Fibroblast of lung (primary cell): ENCODE measurements around the gene BAIAP2. TPM values are rescaled to one million over a fixed set of nuclear protein-coding genes. Genes with fewer than 3 reads are reported as not detected.

Source experiments
- DNase-seq, 2 donors: peaks; one replicate each; pipeline versions ENCODE4 v3.0.0 to v3.0.0-alpha.2; 2010; ENCODE audit warnings: low read depth in 2 of 2
- H2AFZ ChIP-seq: 2 replicates; pipeline ENCODE4 v1.5.1; 2012; ENCODE audit warnings: low read length, control low read depth, inconsistent platforms
- H3K27ac ChIP-seq: 2 replicates; pipeline ENCODE4 v1.5.1; 2011; ENCODE audit warnings: low read length, control low read depth; ENCODE audit not compliant: insufficient read depth
- H3K27me3 ChIP-seq: 2 replicates; pipeline ENCODE4 v1.5.1; 2011; ENCODE audit warnings: mild to moderate bottlenecking, low read length; ENCODE audit not compliant: control insufficient read depth, insufficient read depth
- H3K36me3 ChIP-seq: 2 replicates; pipeline ENCODE4 v1.5.1; 2011; ENCODE audit warnings: low read length; ENCODE audit not compliant: control insufficient read depth, insufficient read depth
- H3K4me1 ChIP-seq: 2 replicates; pipeline ENCODE4 v1.5.1; 2011; ENCODE audit warnings: low read length; ENCODE audit not compliant: control insufficient read depth, insufficient read depth; ENCODE audit errors: extremely low read depth
- H3K4me2 ChIP-seq: 2 replicates; pipeline ENCODE4 v1.5.1; 2011; ENCODE audit warnings: low read length, control low read depth; ENCODE audit not compliant: insufficient read depth; ENCODE audit errors: extremely low read depth
- H3K4me3 ChIP-seq, 4 experiments: fragments of 200-600 bp in 1 of 4; sonication (generic) in 1 of 4; replicated peaks in 1 of 4; 2 replicates each; pipeline ENCODE4 v1.5.1; 2011 to 2016; ENCODE audit warnings: low read length in 4 of 4, low read depth in 3 of 4, mild to moderate bottlenecking in 3 of 4, control low read depth in 2 of 4, inconsistent platforms in 1 of 4, mixed read lengths in 1 of 4; ENCODE audit not compliant: insufficient read depth in 1 of 4; ENCODE audit errors: control extremely low read depth in 1 of 4
- H3K79me2 ChIP-seq: 2 replicates; pipeline ENCODE4 v1.5.1; 2012; ENCODE audit warnings: mild to moderate bottlenecking, low read length, inconsistent platforms; ENCODE audit not compliant: control insufficient read depth, insufficient read depth
- H3K9ac ChIP-seq: 2 replicates; pipeline ENCODE4 v1.5.1; 2011; ENCODE audit warnings: mild to moderate bottlenecking, low read length, control low read depth; ENCODE audit not compliant: insufficient read depth
- H3K9me3 ChIP-seq: 2 replicates; pipeline ENCODE4 v1.5.1; 2012; ENCODE audit warnings: low read depth, low read length; ENCODE audit not compliant: control insufficient read depth, insufficient read depth
- H4K20me1 ChIP-seq: 2 replicates; pipeline ENCODE4 v1.5.1; 2011; ENCODE audit warnings: low read length; ENCODE audit not compliant: control insufficient read depth, insufficient read depth; ENCODE audit errors: extremely low read depth
- CTCF ChIP-seq, 2 donors: IDR thresholded peaks in 1 of 2; conservative IDR thresholded peaks in 1 of 2; 1 replicate in 1 of 2; 2 replicates in 1 of 2; pipeline ENCODE4 v1.5.1; 2011 to 2012; ENCODE audit warnings: low read length in 2 of 2, control low read depth in 1 of 2, inconsistent platforms in 1 of 2, low read depth in 1 of 2, mild to moderate bottlenecking in 1 of 2
- EZH2 ChIP-seq: IDR thresholded peaks from 2 replicates; pipeline ENCODE4 v1.5.1; 2012; ENCODE audit warnings: low read length, control low read depth, mild to moderate bottlenecking; ENCODE audit errors: missing control alignments
- polyA plus RNA-seq, 2 donors: library from polyadenylated mRNA; depleted of rRNA in 1 of 2; stranded (reverse) in 1 of 2; unstranded in 1 of 2; fragments of >200 nt; gene quantifications; 2 replicates each; pipeline ENCODE4 v1.2.1, GENCODE V29; 2011 to 2012; ENCODE audit warnings: missing spikeins in 1 of 2
- total RNA-seq: library from RNA; depleted of rRNA; stranded (reverse); fragments of >200 nt; gene quantifications from 2 replicates; pipeline ENCODE4 v1.2.1, GENCODE V29; 2014

BAIAP2 gene
- total and polyA plus RNA-seq, 2 donors (not counting 1 experiment from before 2014, with no cell fraction given) = 6.0 to 13.4 TPM

GRCh38 chr17:81006891-81007290 is 28.1 kb upstream of the BAIAP2 start:
- no peaks in the 10 kb centered on the region for H3K9me3 ChIP-seq
- no peak overlapping the region for H3K4me3 ChIP-seq
- no peaks in the 10 kb centered on the region for H3K79me2 ChIP-seq
- H3K27me3 ChIP-seq = peaks cover 24% of the 10 kb centered on the region
- H3K36me3 ChIP-seq = no peaks in the 10 kb centered on the region
- no peak overlapping the region for H3K27ac ChIP-seq
- H2AFZ ChIP-seq = no peak overlapping the region
- no peak overlapping the region for H3K9ac ChIP-seq
- H4K20me1 ChIP-seq = no peaks in the 10 kb centered on the region
- no peak for DNase-seq
- H3K4me2 ChIP-seq = no peak overlapping the region
- no peak for TF ChIP-seq EZH2
- no peak for TF ChIP-seq CTCF (conservative IDR thresholded peaks at IDR 0.05 in 1 of 2, IDR thresholded peaks at IDR 0.05 in 1 of 2; ENCODE audit: low read depth in 1 of 2, low read length in 2 of 2)
- peaks cover 3% of the 10 kb centered on the region for H3K4me1 ChIP-seq

DNA sequence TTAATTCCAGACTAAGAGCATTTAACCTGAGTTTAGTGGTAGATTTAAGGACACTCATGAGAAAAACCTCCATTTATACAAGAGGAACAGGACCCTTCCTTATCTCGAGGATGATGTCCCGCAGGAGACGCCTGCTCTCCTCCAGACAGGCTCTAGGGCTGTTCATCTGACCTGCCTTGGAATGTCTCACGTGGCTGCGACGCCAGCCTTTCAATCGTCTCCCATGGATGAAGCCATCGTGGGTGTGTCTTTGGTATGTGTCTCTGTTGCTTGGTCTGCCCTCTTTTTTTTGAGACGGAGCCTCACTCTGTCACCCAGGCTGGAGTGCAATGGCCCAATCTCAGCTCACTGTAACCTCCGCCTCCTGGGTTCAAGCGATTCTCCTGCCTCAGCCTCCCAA is 26.8 kb upstream of the BAIAP2 start:
- no peak overlapping the region for H3K4me2 ChIP-seq
- no peaks in the 10 kb centered on the region for H3K79me2 ChIP-seq
- no peaks in the 10 kb centered on the region for H3K4me1 ChIP-seq
- no peak overlapping the region for H3K27ac ChIP-seq
- TF ChIP-seq EZH2 (no peak), CTCF (conservative IDR thresholded peaks at IDR 0.05 in 1 of 2, IDR thresholded peaks at IDR 0.05 in 1 of 2; ENCODE audit: low read depth in 1 of 2, low read length in 2 of 2) (no peak)
- H3K9ac ChIP-seq = no peak overlapping the region
- no peak overlapping the region for H3K4me3 ChIP-seq
- H3K9me3 ChIP-seq = no peaks in the 10 kb centered on the region
- DNase-seq = no peak
- no peaks in the 10 kb centered on the region for H3K36me3 ChIP-seq
- no peaks in the 10 kb centered on the region for H4K20me1 ChIP-seq
- H3K27me3 ChIP-seq = peaks cover 24% of the 10 kb centered on the region
- H2AFZ ChIP-seq = no peak overlapping the region

GRCh38 chr17:81009136-81009535 is 25.8 kb upstream of the BAIAP2 start:
- Histone ChIP-seq H3K9ac (no peak overlapping the region), H3K4me1 (no peaks in the 10 kb centered on the region), H3K4me3 (no peak overlapping the region), H2AFZ (no peak overlapping the region), H3K27ac (no peak overlapping the region), H3K36me3 (no peaks in the 10 kb centered on the region), H3K79me2 (no peaks in the 10 kb centered on the region), H3K9me3 (no peaks in the 10 kb centered on the region), H3K27me3 (peaks cover 18% of the 10 kb centered on the region), H3K4me2 (no peak overlapping the region), H4K20me1 (no peaks in the 10 kb centered on the region)
- TF ChIP-seq EZH2 (no peak), CTCF (conservative IDR thresholded peaks at IDR 0.05 in 1 of 2, IDR thresholded peaks at IDR 0.05 in 1 of 2; ENCODE audit: low read depth in 1 of 2, low read length in 2 of 2) (no peak)
- DNase-seq = no peak
